HG02852 (cell line): ENCODE data around the gene C20orf204.
"Not testable (repeated sequence)": the region's sequence is repeated elsewhere in the genome, so short reads cannot be mapped to it uniquely, and the experiment has no call there.

ENCODE experiments used
- ATAC-seq: cut with Tn5 transposase; IDR thresholded peaks from one replicate; pipeline ENCODE4 v1.9.1; 2021; ENCODE audit warnings: mild to moderate bottlenecking, moderate library complexity; ENCODE audit not compliant: unreplicated experiment

The C20orf204 gene, protein sequence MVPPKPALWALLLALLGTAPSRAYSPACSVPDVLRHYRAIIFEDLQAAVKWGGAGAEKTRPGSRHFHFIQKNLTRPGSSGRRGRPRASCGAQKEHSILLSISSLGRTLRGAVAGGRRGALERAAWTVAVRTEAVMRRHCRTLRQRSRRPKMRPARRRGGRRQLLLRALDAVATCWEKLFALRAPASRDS

GRCh38 chr20:64035933-64036345, at the start of gene C20orf204:
Gene C20orf204 (plus strand): TSS chr20:64036182. CDS start chr20:64036324, 142 bp downstream.
- ATAC-seq = no peak

DNA sequence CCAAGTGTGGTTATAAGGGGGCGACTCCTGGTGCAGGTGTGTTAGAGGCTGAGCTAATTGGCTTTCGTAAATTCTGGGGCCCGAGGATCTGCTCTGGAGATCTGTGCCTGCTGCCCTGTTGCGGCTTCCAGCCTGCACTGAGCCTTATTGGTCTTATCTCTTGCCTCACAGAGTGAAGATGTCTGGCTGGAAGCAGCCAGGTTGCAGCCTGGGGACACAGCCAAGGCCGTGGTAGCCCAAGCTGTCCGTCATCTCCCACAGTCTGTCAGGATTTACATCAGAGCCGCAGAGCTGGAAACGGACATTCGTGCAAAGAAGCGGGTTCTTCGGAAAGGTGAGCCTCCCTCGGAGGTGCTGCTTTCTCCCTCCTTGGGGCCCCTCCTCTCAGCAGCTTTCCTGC, 35.1 kb upstream of the C20orf204 start:
- no peak for ATAC-seq

GRCh38 chr20:64001607-64002011, 34.4 kb upstream of the C20orf204 start:
- no peak for ATAC-seq

- ATAC-seq = no peak
Measured at GRCh38 chr20:64003960-64004725, 31.8 kb upstream of the C20orf204 start.

- ATAC-seq = no peak
Measured at GRCh38 chr20:64005394-64005793, 30.6 kb upstream of the C20orf204 start.

DNA sequence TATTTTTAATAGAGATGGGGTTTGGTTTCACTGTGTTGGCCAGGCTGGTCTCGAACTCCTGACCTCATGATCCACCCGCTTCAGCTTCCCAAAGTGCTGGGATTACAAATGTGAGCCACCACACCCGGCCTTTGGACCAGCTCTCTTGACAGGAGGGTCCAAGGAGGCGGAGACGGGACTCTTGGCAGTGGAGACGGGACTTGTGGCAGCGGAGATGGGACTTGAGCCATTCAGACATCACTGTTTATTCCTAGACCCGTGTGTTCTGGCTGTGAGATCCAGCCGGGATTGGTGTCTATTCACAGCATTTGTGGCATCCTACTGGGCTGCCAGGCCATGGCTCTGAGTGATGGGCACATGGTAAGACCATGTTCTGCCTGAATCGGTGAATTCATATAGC, 29.5 kb upstream of the C20orf204 start:
- no peak for ATAC-seq

DNA sequence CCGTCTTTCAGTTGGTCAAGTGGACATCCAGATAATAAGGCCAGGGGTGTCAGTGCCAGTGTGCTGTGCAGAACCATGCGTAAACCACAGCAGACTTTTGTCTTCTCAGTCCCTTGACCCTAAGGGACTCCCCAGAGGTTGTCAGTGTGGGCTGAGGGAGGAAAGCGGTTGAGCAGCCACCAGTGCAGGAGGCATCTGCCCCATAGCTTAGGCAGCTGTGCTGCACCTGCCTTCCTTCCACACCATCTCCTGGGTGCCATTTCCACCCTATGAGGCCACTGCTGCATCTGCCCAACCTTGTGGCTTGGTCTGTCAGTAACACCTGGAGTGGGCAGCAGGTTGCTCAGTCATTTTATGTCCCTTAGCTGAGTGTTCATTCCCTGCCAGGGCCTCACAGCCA, 29.1 kb upstream of the C20orf204 start:
- no peak for ATAC-seq

DNA sequence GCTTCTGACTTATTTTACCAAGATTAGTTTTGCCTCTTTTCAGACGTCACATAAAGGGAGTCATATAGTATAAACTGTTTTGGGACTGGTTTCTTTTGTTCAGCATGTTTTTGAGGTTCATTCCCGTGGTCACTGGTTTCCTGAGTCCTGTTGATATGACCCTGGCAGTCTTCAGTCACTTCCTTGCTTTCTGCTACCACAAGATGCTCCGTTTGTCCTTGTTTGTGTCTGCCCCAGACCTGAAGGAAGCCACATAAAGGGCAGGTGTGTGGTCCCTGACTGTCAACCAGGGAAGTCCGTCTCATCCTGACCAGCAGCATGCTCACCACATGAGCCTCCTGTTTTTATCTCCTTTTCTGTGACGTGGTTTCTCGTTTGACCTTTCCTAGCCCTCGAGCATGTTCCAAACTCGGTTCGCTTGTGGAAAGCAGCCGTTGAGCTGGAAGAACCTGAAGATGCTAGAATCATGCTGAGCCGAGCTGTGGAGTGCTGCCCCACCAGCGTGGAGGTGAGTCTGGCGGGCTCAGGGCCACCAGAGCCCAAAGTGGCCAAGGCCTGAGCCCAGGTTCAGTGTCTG, 26.1 kb upstream of the C20orf204 start:
- no peak for ATAC-seq

- ATAC-seq = no peak
Measured at GRCh38 chr20:64010711-64011237, 25.2 kb upstream of the C20orf204 start.

DNA sequence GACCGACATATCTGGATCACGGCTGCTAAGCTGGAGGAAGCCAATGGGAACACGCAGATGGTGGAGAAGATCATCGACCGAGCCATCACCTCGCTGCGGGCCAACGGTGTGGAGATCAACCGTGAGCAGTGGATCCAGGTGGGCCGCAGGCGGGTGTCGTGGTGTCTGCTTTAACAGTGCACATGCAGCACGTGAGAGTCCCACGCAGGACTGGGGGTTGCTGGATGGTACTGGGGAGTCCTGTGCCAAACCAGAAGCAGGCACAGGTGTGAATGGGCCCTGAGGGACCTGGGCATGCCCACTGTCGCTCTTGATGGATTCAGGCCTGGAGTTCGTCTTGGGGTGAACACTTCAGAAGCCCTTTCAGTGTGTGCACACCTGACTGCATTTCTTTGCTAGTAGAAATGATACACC, 24.6 kb upstream of the C20orf204 start:
- no peak for ATAC-seq

- ATAC-seq = not testable (repeated sequence)
Measured at GRCh38 chr20:64012385-64013154, 23.4 kb upstream of the C20orf204 start.

GRCh38 chr20:64015635-64016034, 20.3 kb upstream of the C20orf204 start:
- ATAC-seq = no peak

DNA sequence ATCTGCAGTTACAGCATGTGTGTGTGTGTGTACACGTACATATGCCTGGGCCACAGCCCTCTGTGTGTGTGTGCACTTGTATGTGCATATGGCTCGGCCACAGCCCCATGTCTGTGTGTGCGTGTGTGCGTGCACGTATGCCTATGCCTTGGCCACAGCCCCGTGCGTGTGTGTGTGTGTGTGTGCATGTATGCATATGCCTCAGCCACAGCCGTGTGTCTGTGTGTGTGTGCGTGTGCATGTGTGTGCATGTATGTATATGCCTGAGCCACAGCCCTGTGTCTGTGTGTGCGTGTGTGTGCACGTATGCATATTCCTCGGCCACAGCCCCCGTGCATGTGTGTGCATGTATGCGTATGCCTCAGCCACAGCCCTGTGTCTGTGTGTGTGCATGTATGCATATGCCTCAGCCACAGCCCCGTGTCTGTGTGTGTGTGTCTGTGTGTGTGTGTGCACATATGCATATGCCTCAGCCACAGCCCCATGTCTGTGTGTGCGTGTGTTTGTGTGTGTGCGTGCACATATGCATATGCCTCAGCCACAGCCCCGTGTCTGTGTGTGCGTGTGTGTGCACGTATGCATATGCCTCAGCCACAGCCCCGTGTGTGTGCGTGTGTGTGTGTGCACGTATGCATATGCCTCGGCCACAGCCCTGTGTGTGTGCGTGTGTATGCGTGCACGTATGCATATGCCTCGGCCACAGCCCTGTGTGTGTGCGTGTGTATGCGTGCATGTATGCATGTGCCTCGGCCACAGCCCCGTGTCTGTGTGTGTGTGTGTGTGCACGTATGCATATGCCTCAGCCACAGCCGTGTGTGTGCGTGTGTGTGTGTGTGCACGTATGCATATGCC, 14.6 kb upstream of the C20orf204 start:
- ATAC-seq = no peak

DNA sequence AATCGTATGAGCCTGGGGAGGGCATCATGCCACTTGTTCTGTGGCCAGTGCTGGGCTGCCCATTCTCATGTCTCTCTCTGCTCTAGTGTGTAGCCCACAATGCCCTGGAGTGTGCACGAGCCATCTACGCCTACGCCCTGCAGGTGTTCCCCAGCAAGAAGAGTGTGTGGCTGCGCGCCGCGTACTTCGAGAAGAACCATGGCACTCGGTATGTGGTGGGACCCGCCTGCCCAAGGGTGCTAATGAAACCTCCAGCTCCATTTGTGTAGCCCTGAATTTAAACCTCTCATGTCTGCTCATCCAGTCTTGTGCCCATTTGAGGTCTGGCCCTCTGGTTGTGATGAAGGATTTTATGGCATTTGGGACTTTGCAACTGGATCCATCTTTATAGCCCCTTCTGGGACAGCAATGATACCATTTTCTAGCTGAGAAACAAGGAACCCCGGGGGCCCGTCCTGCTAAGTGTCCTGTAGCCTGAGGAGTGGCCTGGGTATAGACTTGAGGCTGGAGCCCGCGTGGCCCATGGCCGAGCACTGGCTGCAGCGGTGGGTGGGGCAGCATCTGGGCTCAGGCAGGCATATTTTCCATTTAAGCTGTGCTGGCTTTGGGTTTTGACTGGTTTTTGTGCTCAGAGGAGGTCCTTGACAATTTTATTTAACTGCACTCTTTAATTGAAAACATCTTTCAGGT, 13.2 kb upstream of the C20orf204 start:
- ATAC-seq = no peak

- no peak for ATAC-seq
Measured at GRCh38 chr20:64023361-64024140, 12.4 kb upstream of the C20orf204 start.

DNA sequence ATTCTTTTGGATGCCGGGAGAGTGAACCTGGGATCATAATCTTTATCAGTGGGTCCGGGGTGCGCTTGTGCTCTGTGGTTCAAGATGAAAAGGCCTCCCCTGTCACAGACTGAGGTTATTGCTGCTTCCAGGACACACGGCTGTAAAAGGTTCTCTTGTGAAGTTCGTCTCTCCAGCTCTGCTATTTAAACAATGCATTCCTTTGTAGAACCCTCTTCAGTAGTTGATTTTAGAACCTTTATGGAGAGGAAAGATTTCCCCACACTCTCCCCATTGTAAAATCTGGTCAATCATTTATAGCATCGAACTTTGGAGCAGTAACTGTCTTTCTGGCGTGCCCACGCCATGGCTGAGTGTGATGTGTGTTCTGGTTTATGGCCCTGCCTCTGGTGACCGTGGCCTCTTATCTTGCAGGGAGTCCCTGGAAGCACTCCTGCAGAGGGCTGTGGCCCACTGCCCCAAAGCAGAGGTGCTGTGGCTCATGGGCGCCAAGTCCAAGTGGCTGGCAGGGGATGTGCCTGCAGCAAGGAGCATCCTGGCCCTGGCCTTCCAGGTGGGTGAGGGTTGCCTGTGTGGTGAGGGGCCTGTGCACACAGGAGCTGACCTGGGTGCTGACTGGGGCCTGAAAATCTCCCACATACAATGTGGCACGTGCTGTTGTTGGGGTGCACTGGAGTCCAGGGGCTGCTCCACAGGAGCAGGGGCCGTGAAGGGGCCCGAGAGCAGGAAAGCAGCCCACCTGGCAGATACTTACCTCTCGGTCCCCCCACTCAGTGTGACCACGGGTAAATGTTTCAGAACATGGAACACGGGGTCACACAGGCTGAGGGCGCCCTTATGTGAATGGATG, 11.6 kb upstream of the C20orf204 start:
- no peak for ATAC-seq

DNA sequence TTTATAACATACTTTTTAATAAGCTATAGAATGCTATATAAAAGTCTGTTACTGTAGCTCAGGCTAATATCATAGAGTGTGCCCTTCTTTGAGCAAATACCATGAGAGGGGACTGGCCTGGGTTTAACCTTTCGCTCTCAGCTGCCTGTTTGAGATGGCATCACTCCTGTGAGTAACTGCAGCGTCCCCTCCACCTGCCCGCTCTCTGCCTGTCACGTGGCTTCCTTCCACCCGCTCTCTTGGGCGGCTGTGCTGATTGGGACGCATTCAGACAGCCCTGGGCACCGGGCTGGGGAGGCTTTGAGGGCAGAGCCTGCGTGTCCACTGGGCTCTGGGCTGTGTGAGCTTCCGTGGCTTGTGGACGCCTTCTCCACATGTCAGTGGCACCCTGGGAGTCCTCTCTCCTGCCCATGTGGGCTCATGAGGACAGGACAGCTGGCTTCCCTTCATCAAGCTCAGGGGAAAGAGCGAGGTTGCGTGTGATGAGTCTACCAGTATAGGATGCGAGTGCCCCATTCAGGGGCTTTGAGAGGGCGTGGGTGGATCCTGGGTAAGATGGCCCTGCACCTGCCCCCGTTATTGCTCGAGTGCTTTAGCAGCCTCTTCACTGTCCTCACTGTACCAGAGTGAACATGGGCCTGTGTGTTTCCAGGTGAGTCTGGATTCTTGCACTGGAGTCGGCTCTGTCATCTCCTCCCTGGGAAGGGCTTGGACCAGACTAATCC, 10.7 kb upstream of the C20orf204 start:
- no peak for ATAC-seq
